KMS-11 (cell line): ENCODE results near the gene SH3BP1.
A peak's percentile ranks its signal among the peaks of the same experiment; 100 is the strongest.
"Not testable (repeated sequence)": the region's sequence is repeated elsewhere in the genome, so short reads cannot be mapped to it uniquely, and the experiment has no call there.

ENCODE experiments used
- H2AFZ ChIP-seq: fragments of 200-600 bp; sonication (generic); 2 replicates; pipeline ENCODE4 v1.6.1; 2016; ENCODE audit warnings: antibody characterized with exemption, mixed run types, low read depth
- H3K27ac ChIP-seq: fragments of 200-600 bp; sonication (generic); 2 replicates; pipeline ENCODE4 v1.6.1; 2016; ENCODE audit warnings: mild to moderate bottlenecking, mixed run types
- H3K27me3 ChIP-seq: fragments of 200-600 bp; sonication (generic); 2 replicates; pipeline ENCODE4 v1.6.1; 2017; ENCODE audit warnings: mild to moderate bottlenecking, low read depth, mixed run types, moderate library complexity; ENCODE audit not compliant: insufficient read depth
- H3K36me3 ChIP-seq: fragments of 200-600 bp; sonication (generic); 2 replicates; pipeline ENCODE4 v1.6.1; 2017; ENCODE audit warnings: mild to moderate bottlenecking, mixed run types; ENCODE audit not compliant: insufficient read depth
- H3K4me1 ChIP-seq: fragments of 200-600 bp; sonication (generic); 2 replicates; pipeline ENCODE4 v1.6.1; 2016; ENCODE audit warnings: mild to moderate bottlenecking, low read depth, mixed run types; ENCODE audit not compliant: poor library complexity, severe bottlenecking
- H3K4me2 ChIP-seq: fragments of 200-600 bp; sonication (generic); 2 replicates; pipeline ENCODE4 v1.7.0; 2016; ENCODE audit warnings: mild to moderate bottlenecking, mixed run types
- H3K4me3 ChIP-seq: fragments of 200-600 bp; sonication (generic); IDR thresholded peaks from 2 replicates; pipeline ENCODE4 v1.6.1; 2017; ENCODE audit warnings: low read depth, low read length, mixed read lengths; ENCODE audit not compliant: insufficient read depth
- H3K79me2 ChIP-seq: fragments of 200-600 bp; sonication (generic); 2 replicates; pipeline ENCODE4 v1.6.1; 2016; ENCODE audit warnings: low read depth, mixed run types; ENCODE audit not compliant: insufficient read depth
- H3K9ac ChIP-seq: fragments of 200-600 bp; sonication (generic); 2 replicates; pipeline ENCODE4 v1.6.1; 2016; ENCODE audit warnings: mild to moderate bottlenecking, mixed run types
- H4K20me1 ChIP-seq: fragments of 200-600 bp; sonication (generic); 2 replicates; pipeline ENCODE4 v1.6.1; 2016; ENCODE audit warnings: mild to moderate bottlenecking, mixed run types; ENCODE audit not compliant: insufficient read depth
- CTCF ChIP-seq: fragments of 200-600 bp; sonication (generic); conservative IDR thresholded peaks from 2 replicates; pipeline ENCODE4 v1.6.1; 2017; ENCODE audit warnings: low read depth, mild to moderate bottlenecking, antibody characterized with exemption, low read length, moderate library complexity, mixed read lengths

The SH3BP1 gene

DNA sequence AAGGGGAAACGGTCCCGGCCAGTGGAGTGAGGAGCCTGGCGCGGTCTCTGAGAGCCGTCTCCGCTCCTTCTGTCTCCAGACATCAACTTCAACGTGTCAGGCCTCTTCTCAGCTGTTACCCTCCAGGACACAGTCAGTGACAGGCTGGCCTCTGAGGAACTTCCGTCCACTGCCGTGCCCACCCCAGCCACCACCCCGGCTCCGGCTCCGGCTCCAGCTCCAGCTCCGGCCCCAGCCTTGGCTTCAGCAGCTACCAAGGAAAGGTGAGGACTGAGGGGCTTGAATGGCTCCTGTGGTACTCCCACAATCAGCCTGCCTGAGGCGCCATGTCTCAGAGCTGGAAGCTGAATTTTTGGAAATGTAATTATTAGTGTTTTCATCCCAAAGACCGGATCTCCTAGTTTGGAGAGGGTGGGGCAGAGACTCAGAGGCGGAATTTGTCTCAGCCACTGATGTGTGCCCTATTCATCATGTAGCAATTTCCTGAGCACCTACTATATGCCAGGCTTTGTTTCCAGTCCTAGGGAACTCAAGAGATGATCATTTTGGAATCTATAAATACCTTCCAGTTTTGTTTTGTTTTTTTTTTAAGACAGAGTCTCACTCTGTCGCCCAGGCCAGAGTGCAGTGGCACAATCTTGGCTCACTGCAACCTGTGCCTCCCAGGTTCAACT, 11.1 kb downstream of the SH3BP1 start:
- Histone ChIP-seq H4K20me1 (no peaks in the 10 kb centered on the region), H3K4me1 (no peaks in the 10 kb centered on the region), H3K4me3 (no peak overlapping the region), H3K27me3 (no peaks in the 10 kb centered on the region), H3K27ac (no peak overlapping the region), H3K79me2 (no peaks in the 10 kb centered on the region), H3K36me3 (no peaks in the 10 kb centered on the region), H3K9ac (no peak overlapping the region), H2AFZ (no peak overlapping the region), H3K4me2 (no peak overlapping the region)
- TF ChIP-seq CTCF, result no peak

DNA sequence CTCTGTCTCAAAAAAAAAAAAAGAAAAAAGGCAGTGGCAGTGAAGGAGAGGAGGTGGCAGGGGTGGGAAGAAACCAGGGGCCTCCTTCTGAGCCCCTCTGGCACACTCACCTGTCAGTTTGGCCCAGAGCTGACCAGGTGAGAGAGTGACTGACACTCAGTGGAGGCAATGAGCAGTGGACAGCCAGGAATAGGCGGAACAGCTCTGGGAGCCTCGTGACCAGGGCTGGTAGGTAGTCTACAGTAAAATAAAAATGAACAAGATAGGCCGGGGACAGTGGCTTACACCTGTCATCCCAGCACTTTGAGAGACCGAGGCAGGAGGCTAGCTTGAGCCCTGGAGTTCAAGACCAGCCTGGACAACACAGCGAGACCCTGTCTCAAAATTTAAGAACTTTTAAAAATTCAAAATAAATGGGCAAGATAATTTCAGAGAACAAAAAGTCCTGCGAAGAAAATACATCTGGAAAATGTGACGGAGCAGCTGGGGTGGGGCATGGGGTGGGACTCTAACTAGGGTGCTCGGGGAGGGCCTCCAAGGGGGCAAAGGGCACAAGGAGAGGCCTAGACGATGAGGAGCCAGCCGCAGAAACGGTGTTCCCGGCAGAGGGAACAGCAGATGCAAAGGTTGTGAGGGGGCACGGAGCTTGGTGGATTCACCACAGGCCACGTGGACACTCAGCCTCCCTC, 15.2 kb downstream of the SH3BP1 start:
- H3K4me1 ChIP-seq, result peaks cover 10% of the 10 kb centered on the region
- H2AFZ ChIP-seq, result no peak overlapping the region
- H3K79me2 ChIP-seq, result peaks cover 7% of the 10 kb centered on the region
- H4K20me1 ChIP-seq, result no peaks in the 10 kb centered on the region
- no peak overlapping the region for H3K9ac ChIP-seq
- no peak overlapping the region for H3K4me3 ChIP-seq
- H3K27me3 ChIP-seq, result no peaks in the 10 kb centered on the region
- H3K4me2 ChIP-seq, result no peak overlapping the region
- no peak overlapping the region for H3K27ac ChIP-seq
- TF ChIP-seq CTCF, result no peak
- H3K36me3 ChIP-seq, result no peaks in the 10 kb centered on the region

DNA sequence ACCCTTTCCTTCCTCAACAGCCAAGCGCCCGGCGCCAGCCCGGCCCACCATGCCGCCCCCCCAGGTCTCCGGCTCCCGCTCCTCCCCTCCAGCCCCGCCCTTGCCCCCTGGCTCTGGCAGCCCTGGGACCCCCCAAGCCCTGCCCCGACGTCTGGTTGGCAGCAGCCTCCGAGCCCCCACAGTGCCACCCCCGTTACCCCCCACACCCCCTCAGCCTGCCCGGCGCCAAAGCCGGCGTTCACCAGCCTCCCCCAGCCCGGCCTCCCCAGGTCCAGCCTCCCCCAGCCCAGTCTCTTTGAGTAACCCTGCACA, 15.7 kb downstream of the SH3BP1 start:
- H3K9ac ChIP-seq, result no peak overlapping the region
- H3K4me3 ChIP-seq, result no peak overlapping the region
- no peak for TF ChIP-seq CTCF
- H2AFZ ChIP-seq, result no peak overlapping the region
- no peak overlapping the region for H3K27ac ChIP-seq
- no peak overlapping the region for H3K4me2 ChIP-seq
- no peaks in the 10 kb centered on the region for H3K36me3 ChIP-seq
- H3K27me3 ChIP-seq, result no peaks in the 10 kb centered on the region
- H3K79me2 ChIP-seq, result peaks cover 12% of the 10 kb centered on the region
- peaks cover under 1% of the 10 kb centered on the region; the same call in 1 of the 2 replicates for H4K20me1 ChIP-seq
- H3K4me1 ChIP-seq, result peaks cover 15% of the 10 kb centered on the region

GRCh38 chr22:37656583-37656982, 17.1 kb downstream of the SH3BP1 start:
- not testable (repeated sequence) for H3K27ac ChIP-seq

DNA sequence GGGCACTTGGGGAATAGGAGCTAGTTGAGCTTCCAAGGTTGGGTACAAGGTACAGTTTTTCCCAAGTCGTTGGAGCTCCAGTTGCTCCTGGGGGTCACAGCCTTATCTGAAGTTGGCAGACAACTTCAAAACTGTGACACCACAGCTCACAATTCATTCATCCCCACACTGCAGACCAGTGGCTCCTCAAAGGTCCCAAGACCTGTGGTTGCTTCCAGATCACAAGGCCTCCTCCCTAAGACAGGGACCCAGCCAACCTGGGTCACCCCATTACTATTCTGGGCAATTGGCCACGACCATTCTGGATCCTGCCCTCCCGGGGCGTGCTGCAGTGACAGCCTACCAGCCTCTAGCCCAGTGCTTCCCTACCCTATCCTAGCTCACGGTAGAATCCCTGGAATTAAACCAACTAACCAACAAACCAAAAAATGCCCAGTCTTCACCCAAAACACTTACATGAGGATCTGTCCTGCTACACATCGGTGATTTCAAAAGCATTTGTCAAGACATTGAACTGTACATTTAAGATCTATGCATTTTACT, 18.2 kb downstream of the SH3BP1 start:
- no peaks in the 10 kb centered on the region for H3K27me3 ChIP-seq
- H2AFZ ChIP-seq, result peak overlapping the region; percentile 91
- peak overlapping the region; percentile 85 for H3K4me2 ChIP-seq
- peak overlapping the region; percentile 16; the same call in 1 of the 2 replicates for H3K9ac ChIP-seq
- H3K27ac ChIP-seq, result peak overlapping the region; percentile 37; the same call in 1 of the 2 replicates
- TF ChIP-seq CTCF, result no peak
- no peak overlapping the region for H3K4me3 ChIP-seq
- H3K79me2 ChIP-seq, result peaks cover 32% of the 10 kb centered on the region
- peaks cover 7% of the 10 kb centered on the region for H4K20me1 ChIP-seq
- peaks cover 22% of the 10 kb centered on the region for H3K4me1 ChIP-seq
- no peaks in the 10 kb centered on the region for H3K36me3 ChIP-seq

More at GRCh38 chr22:37656583-37656982, 17.1 kb downstream of the SH3BP1 start:
- not testable (repeated sequence) for H2AFZ ChIP-seq, H3K9ac ChIP-seq, H3K27me3 ChIP-seq, H3K4me2 ChIP-seq, H4K20me1 ChIP-seq, H3K36me3 ChIP-seq, H3K4me3 ChIP-seq
- peaks cover 22% of the 10 kb centered on the region for H3K4me1 ChIP-seq
- H3K79me2 ChIP-seq, result peaks cover 24% of the 10 kb centered on the region
